Thymus (tissue), 11 donors: ENCODE results near the gene LCOR. TPM values are rescaled to one million over a fixed set of nuclear protein-coding genes. Genes with fewer than 3 reads are reported as not detected.
"Not testable (repeated sequence)": the region's sequence is repeated elsewhere in the genome, so short reads cannot be mapped to it uniquely, and the experiment has no call there.

ENCODE experiments used
- DNase-seq, 9 donors: peaks; one replicate each; pipeline ENCODE4 v3.0.0-alpha.2; 2013; ENCODE audit warnings: low spot score in 9 of 9, low read depth in 6 of 9, missing footprints in 1 of 9
- H3K27ac ChIP-seq, 2 donors: one replicate each; pipeline ENCODE4 v1.5.1; 2013; ENCODE audit warnings: control low read depth in 1 of 2, low read depth in 1 of 2, low read length in 1 of 2, mild to moderate bottlenecking in 1 of 2, moderate library complexity in 1 of 2
- H3K27me3 ChIP-seq, 2 donors: one replicate each; pipeline ENCODE4 v1.5.1; 2013; ENCODE audit warnings: low read length in 1 of 2; ENCODE audit not compliant: control insufficient read depth in 2 of 2, insufficient read depth in 1 of 2
- H3K36me3 ChIP-seq, 2 donors: one replicate each; pipeline ENCODE4 v1.5.1; 2013; ENCODE audit warnings: low read length in 1 of 2, mild to moderate bottlenecking in 1 of 2, moderate library complexity in 1 of 2; ENCODE audit not compliant: control insufficient read depth in 2 of 2, insufficient read depth in 2 of 2
- H3K4me1 ChIP-seq, 2 donors: one replicate each; pipeline ENCODE4 v1.5.1; 2013; ENCODE audit warnings: low read length in 2 of 2; ENCODE audit not compliant: control insufficient read depth in 2 of 2, insufficient read depth in 2 of 2
- H3K4me3 ChIP-seq, 2 donors: one replicate each; pipeline ENCODE4 v1.5.1; 2013; ENCODE audit warnings: low read length in 2 of 2, control low read depth in 1 of 2, mild to moderate bottlenecking in 1 of 2
- H3K9me3 ChIP-seq, 2 donors: one replicate each; pipeline ENCODE4 v1.5.1; 2013; ENCODE audit warnings: low read length in 1 of 2, mild to moderate bottlenecking in 1 of 2; ENCODE audit not compliant: control insufficient read depth in 2 of 2, insufficient read depth in 1 of 2
- WGBS: extraction: QIAGEN DNeasy Blood & Tissue Kit; methylation state at CpG from one replicate; pipeline ENCODE4 v1.1.7; 2013; 5-methylcytosine and 5-hydroxymethylcytosine counted together
- polyA plus RNA-seq: library from polyadenylated mRNA; stranded (reverse); fragments of 200-250 nt; gene quantifications from one replicate; pipeline ENCODE4 v1.2.3, GENCODE V29; 2013
- total RNA-seq: library from RNA; stranded (reverse); fragments of 120-200 nt; gene quantifications from one replicate; pipeline ENCODE4 v1.2.4, GENCODE V29; 2013
- donor health status: healthy.

Gene LCOR
- total and polyA plus RNA-seq, 2 donors: 4.5 to 10.3 TPM

- WGBS: 97% methylated on average over 1 of the region's 1 CpG
- DNase-seq: no peak
Observed at GRCh38 chr10:96814264-96814663, 17.8 kb upstream of the LCOR start.

GRCh38 chr10:96818971-96819370 is 13.1 kb upstream of the LCOR start:
- H3K27me3 ChIP-seq, DNase-seq, H3K36me3 ChIP-seq, H3K4me3 ChIP-seq, H3K9me3 ChIP-seq, H3K27ac ChIP-seq, H3K4me1 ChIP-seq: not testable (repeated sequence)
- 96% methylated on average over 12 of the region's 12 CpGs for WGBS

More at GRCh38 chr10:96814264-96814663, 17.8 kb upstream of the LCOR start:
- no peaks in the 10 kb centered on the region for H3K36me3 ChIP-seq
- H3K9me3 ChIP-seq: no peaks in the 10 kb centered on the region
- H3K4me3 ChIP-seq: no peak overlapping the region
- no peaks in the 10 kb centered on the region for H3K27me3 ChIP-seq
- no peak overlapping the region for H3K27ac ChIP-seq
- no peaks in the 10 kb centered on the region for H3K4me1 ChIP-seq

- H3K4me1 ChIP-seq: no peaks in the 10 kb centered on the region
- no peak for DNase-seq
- no peaks in the 10 kb centered on the region for H3K9me3 ChIP-seq
- H3K27ac ChIP-seq: no peak overlapping the region
- no peaks in the 10 kb centered on the region for H3K27me3 ChIP-seq
- 93% methylated on average over 5 of the region's 5 CpGs for WGBS
- no peak overlapping the region for H3K4me3 ChIP-seq
- H3K36me3 ChIP-seq: no peaks in the 10 kb centered on the region
Observed at GRCh38 chr10:96820765-96821164, 11.3 kb upstream of the LCOR start.

GRCh38 chr10:96826438-96826837 is 5.7 kb upstream of the LCOR start:
- no peaks in the 10 kb centered on the region for H3K9me3 ChIP-seq
- H3K4me3 ChIP-seq: no peak overlapping the region
- no peak for DNase-seq
- H3K27ac ChIP-seq: no peak overlapping the region
- H3K4me1 ChIP-seq: no peaks in the 10 kb centered on the region
- no peaks in the 10 kb centered on the region for H3K27me3 ChIP-seq
- 95% methylated on average over 1 of the region's 1 CpG for WGBS
- H3K36me3 ChIP-seq: no peaks in the 10 kb centered on the region

- Histone ChIP-seq H3K4me3 (no peak overlapping the region), H3K27ac (no peak overlapping the region), H3K4me1 (peaks cover 4 to 6% of the 10 kb centered on the region in 2 donors), H3K36me3 (no peaks in the 10 kb centered on the region), H3K27me3 (peaks cover 0 to 2% of the 10 kb centered on the region in 2 donors), H3K9me3 (no peaks in the 10 kb centered on the region)
- 98% methylated on average over 5 of the region's 5 CpGs for WGBS
- DNase-seq: no peak
Observed at GRCh38 chr10:96828609-96829008, 3.5 kb upstream of the LCOR start.

GRCh38 chr10:96829029-96829773 is 2.9 kb upstream of the LCOR start:
- H3K27me3 ChIP-seq: peaks cover 0 to 2% of the 10 kb centered on the region in 2 donors
- no peak for DNase-seq
- 97% methylated on average over 5 of the region's 5 CpGs for WGBS

GRCh38 chr10:96830511-96831199 is 1.4 kb upstream of the LCOR start:
- Histone ChIP-seq H3K4me1 (peaks cover 6 to 8% of the 10 kb centered on the region in 2 donors), H3K9me3 (no peaks in the 10 kb centered on the region), H3K27ac (no peak overlapping the region), H3K4me3 (no peak overlapping the region), H3K36me3 (no peaks in the 10 kb centered on the region), H3K27me3 (peaks cover 0 to 2% of the 10 kb centered on the region in 2 donors)
- 42% methylated on average over 17 of the region's 17 CpGs for WGBS
- peak; percentile 51 to 93 (median 84) for DNase-seq

More at GRCh38 chr10:96829029-96829773, 2.9 kb upstream of the LCOR start:
- Histone ChIP-seq H3K27ac (no peak overlapping the region), H3K36me3 (no peaks in the 10 kb centered on the region), H3K9me3 (no peaks in the 10 kb centered on the region), H3K4me1 (peaks cover 6 to 8% of the 10 kb centered on the region in 2 donors), H3K4me3 (no peak overlapping the region)

GRCh38 chr10:96831200-96831866 is 765 bp upstream of the LCOR start:
- 19% methylated on average over 14 of the region's 14 CpGs for WGBS
- no peaks in the 10 kb centered on the region for H3K36me3 ChIP-seq
- no peaks in the 10 kb centered on the region for H3K9me3 ChIP-seq
- DNase-seq: no peak
- peaks cover 6 to 8% of the 10 kb centered on the region in 2 donors for H3K4me1 ChIP-seq
- peaks cover 0 to 2% of the 10 kb centered on the region in 2 donors for H3K27me3 ChIP-seq
- peak overlapping the region; percentile 87 to 99 for H3K27ac ChIP-seq
- H3K4me3 ChIP-seq: peak overlapping the region; percentile 55 to 91

- DNase-seq: peak; percentile 53 to 90 (median 81)
- H3K4me3 ChIP-seq: peak overlapping the region; percentile 72 to 91
- H3K36me3 ChIP-seq: no peaks in the 10 kb centered on the region
- peaks cover 6 to 8% of the 10 kb centered on the region in 2 donors for H3K4me1 ChIP-seq
- under 1% methylated on average over 72 of the region's 72 CpGs for WGBS
- H3K27ac ChIP-seq: peak overlapping the region; percentile 15 to 99
- peaks cover 0 to 2% of the 10 kb centered on the region in 2 donors for H3K27me3 ChIP-seq
- no peaks in the 10 kb centered on the region for H3K9me3 ChIP-seq
Observed at GRCh38 chr10:96832721-96833219, 672 bp downstream of the LCOR start.
